Testis (tissue), 2 donors: ENCODE data around the gene ATP5MC2.

Experiments used
- POLR2A ChIP-seq: fragments of 450-650 bp; IDR thresholded peaks from one replicate; pipeline ENCODE4 v1.6.1; 2017; ENCODE audit warnings: antibody characterized with exemption, mild to moderate bottlenecking, moderate library complexity
- TF ChIP-seq, protein P1 (sequence below), 3 experiments: fragments of 450-650 bp in 2 of 3; fragments of 200-600 bp in 1 of 3; sonication (generic) in 1 of 3; IDR thresholded peaks; one replicate each; pipeline ENCODE4 v1.5.1; 2016 to 2019; ENCODE audit warnings: antibody characterized with exemption in 3 of 3, mild to moderate bottlenecking in 2 of 3, moderate library complexity in 1 of 3

DNA sequence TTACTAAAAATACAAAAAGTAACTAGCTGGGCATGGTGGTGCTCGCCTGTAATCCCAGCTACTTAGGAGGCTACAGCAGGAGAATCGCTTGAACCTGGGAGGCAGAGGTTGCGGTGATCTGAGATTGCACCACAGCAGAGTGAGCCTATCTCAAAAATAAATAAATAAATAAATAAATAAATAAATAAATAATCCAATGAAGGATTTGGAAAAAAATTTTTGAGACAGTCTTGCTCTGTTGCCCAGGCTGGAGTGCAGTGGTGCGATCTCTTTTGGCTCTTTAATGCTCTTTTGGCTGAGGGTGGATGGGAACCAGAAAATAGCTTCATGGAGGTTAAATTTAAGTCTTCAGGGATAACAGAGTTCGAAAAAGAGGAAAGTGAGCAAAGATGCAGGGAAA lies 11.7 kb downstream of the ATP5MC2 start:
- TF ChIP-seq, protein P1, sequence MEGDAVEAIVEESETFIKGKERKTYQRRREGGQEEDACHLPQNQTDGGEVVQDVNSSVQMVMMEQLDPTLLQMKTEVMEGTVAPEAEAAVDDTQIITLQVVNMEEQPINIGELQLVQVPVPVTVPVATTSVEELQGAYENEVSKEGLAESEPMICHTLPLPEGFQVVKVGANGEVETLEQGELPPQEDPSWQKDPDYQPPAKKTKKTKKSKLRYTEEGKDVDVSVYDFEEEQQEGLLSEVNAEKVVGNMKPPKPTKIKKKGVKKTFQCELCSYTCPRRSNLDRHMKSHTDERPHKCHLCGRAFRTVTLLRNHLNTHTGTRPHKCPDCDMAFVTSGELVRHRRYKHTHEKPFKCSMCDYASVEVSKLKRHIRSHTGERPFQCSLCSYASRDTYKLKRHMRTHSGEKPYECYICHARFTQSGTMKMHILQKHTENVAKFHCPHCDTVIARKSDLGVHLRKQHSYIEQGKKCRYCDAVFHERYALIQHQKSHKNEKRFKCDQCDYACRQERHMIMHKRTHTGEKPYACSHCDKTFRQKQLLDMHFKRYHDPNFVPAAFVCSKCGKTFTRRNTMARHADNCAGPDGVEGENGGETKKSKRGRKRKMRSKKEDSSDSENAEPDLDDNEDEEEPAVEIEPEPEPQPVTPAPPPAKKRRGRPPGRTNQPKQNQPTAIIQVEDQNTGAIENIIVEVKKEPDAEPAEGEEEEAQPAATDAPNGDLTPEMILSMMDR (IDR thresholded peaks at IDR 0.05): no peak
- TF ChIP-seq POLR2A: no peak
